GM21825 (cell line): Measurements from ENCODE around the gene TMPRSS9.

Source experiments
- ATAC-seq: cut with Tn5 transposase; IDR thresholded peaks from one replicate; pipeline ENCODE4 v1.9.1; 2021; ENCODE audit warnings: mild to moderate bottlenecking, moderate library complexity; ENCODE audit not compliant: unreplicated experiment

TMPRSS9 gene

DNA sequence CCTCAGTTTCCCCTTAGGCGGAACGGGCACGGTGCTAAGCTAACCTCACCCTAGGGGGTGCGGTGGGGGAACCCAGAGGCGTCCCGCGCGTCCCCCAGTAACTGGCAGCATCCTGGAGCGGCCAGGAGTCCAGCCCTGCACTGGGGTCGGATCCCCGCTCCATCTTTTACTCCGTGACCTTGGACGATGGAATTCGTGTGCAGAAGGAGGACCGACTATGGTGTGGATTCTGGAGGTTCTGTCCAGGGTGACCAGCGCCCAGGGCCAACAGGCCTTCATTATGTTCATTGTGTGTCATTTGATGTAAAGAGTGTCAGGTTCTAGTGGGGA lies 31.0 kb upstream of the TMPRSS9 start:
- no peak for ATAC-seq

DNA sequence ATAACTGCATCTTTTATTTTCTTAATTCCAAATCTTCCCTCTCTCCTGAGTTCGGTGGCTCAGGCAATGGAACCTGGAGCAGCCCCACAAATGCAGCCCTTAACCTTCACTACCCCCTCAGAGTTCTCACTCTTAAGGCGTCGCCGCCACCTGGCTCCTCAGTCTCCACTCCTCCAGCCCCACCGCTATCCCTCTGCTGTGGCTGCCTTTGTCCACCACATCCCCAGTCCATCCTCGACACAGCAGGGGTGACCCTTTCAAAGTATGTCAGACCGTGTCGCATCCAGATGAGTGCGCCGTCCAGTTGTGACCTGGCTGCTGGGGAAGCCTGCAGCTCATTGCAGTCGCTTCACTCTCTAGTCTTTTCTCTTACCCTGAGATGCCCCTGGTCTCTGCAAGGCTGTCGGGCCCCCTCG lies 30.6 kb upstream of the TMPRSS9 start:
- no peak for ATAC-seq

DNA sequence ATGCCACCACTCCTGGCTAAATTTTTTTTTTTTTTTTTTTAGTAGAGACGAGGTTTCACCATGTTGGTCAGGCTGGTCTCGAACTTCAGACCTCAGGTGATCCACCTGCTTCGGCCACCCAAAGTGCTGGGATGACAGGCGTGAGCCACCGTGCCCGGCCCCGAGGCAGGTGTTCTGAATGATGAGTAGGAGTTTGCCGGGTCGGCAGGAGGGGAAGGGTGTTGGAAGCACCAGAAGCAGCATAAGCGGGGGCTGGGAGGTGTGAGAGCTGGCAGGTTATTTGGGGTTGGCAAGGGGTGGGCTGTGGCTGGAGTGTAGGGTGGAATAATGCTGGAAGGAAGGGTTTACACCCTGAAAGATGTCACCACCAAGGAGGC lies 29.8 kb upstream of the TMPRSS9 start:
- no peak for ATAC-seq

DNA sequence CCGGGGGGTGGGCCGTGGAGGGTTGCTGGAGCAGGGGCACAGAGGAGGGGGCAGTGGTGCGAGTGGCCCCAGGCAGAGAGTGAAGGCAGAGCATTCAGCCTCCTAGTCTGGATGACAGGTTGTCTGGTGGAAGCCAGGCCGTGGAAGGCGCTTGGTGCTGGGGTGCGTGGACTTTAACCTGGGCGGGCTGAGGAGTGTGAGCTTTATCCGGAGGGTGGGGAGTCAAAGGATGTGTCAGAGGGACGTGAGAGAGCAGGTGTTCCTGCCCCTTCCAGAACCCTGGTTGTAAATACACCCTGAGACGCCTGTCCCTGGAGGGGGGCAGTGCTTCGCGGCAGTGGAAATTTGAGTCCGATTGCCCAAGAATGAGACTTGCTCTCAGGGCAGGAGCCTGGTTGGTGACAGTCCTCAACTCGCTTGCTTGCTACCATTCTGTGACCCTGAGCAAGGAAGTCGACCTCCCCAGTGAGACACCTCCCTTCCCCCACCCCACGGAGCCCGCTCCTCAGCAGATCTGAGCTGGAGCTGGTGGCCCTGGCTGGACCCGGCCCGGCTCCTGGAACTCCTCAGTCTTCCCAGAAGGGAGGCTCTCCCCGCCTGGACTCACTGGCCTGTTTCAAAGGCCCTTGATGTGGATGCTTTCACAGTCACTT lies 29.3 kb upstream of the TMPRSS9 start:
- ATAC-seq, result no peak

DNA sequence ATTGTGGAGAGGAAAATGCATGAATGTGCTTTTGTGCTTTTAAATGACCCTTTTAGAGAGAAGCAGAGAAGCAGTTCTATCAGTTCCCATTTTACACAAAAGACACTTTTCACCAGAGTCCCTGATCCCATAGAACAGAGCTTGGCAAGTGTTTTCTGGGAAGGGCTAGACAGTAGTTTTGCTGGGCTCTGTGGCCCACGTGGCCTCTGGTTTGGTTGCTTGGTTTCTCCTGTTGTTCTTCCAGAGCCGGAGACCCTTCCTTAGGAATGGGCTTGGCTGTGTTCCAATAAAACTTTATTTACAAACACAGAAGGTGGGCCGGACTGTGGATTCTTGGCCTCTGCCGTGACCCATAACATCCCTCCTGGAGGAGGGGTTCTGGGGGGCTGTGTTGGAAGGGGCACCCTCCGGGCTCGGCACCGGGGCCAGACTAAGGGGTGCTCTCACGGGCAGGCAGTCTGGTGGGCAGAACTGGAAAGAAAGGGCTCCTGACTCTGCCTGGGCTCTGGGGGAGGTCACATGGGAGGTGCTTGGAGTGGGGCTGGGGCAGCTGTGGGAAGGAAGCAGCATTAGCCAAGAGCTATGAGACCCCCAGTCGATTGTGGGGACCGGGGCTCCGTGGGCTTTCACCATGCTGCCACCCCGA lies 28.3 kb upstream of the TMPRSS9 start:
- no peak for ATAC-seq

DNA sequence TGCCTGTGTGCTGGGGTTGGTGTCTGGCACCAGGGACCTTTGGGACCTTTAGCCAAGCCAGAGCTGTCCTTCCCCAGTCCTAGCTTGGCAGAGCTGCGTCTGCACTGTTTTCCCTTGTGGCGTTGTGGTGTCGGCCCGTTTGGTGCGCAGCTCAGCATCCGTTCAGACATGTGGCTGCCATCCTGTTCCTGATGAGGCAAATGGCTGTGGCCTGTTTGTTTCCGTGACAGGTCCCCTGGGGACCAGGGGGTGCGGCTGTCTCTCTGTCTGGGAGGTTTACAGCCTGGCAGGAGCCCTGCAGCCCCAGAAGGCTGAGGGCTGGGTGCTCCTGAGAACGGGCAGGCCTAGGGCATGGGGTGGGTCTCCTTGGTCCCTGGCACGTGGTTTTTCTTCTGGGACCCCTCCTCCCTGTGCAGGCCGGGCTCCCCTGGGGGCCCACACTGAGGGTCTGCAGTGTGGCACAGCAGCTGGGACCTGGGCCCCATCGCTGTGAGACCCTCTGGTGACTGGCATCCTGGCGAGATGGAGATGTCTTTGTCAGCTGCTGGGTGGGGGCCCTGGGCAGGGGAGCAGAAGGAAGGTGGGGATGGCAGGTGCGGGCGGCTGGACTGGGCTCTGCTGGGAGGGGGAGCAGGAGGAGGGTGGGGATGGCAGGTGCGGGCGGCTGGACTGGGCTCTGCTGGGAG lies 27.6 kb upstream of the TMPRSS9 start:
- no peak for ATAC-seq

DNA sequence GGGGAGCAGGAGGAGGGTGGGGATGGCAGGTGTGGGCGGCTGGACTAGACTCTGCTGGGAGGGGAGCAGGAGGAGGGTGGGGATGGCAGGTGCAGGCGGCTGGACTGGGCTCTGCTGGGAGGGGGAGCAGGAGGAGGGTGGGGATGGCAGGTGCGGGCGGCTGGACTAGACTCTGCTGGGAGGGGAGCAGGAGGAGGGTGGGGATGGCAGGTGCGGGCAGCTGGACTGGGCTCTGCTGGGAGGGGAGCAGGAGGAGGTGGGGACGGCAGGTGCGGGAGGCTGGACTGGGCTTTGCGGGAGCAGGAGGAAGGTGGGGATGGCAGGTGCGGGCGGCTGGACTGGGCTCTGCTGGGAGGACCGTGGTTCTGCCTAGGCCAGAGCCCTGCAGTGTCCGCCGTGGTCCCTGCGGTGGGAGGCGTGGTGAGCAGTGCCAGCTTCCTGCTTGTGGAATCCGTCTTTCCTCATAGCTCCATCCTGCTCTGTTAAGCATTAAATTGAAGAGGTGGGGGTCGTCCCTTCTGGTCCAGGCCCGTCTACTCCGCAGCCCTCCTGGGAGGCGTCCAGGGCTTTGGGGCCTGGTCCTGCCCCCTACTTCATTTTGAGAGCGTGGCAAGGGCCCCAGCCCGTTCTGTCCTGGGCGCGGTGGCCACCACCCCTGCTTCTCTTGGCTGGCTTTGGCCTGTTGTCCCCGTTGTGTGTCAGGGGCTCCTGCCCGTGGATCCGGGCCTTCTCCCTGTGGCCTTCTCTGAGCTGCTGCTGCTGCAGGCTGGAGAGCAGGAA lies 26.8 kb upstream of the TMPRSS9 start:
- no peak for ATAC-seq

DNA sequence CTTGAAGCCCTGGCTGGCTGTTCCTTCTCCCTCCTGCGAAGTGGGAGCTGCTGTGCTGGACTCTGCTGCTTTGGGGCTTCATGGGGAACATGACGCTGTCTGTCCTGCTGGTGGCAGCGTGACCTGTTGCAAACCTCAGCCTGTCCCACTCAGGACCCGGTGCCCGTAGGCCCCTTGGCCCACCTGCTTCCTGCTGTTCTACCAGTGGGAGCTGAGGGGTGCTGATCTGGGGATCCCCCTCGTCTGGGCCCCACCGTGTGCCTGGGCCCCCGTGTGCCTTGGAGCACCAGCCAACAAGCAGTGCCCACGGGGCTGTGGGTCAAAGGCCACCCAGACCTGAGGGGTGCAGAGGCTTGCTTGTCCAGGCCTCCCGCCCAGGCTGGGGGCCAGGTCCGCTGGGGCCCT lies 26.3 kb upstream of the TMPRSS9 start:
- ATAC-seq, result no peak

DNA sequence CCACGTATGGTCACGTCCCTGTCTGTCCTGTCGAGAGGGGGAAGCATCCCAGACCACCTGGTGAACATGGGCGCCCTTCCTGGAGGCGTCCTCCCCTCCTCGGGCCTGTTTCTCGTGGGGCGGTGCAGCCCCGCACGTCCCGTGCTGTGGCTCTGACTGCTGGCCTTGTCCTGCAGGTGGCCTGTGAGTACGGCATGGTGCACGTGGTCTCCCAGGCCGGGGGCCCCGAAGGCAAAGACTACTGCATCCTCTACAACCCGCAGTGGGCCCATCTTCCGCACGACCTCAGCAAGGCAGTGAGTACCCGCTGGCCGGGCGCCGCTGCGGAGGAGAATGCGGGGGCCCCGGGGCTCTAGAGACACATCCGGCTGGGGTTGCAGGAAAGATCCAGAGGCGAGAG lies 25.6 kb upstream of the TMPRSS9 start:
- no peak for ATAC-seq

DNA sequence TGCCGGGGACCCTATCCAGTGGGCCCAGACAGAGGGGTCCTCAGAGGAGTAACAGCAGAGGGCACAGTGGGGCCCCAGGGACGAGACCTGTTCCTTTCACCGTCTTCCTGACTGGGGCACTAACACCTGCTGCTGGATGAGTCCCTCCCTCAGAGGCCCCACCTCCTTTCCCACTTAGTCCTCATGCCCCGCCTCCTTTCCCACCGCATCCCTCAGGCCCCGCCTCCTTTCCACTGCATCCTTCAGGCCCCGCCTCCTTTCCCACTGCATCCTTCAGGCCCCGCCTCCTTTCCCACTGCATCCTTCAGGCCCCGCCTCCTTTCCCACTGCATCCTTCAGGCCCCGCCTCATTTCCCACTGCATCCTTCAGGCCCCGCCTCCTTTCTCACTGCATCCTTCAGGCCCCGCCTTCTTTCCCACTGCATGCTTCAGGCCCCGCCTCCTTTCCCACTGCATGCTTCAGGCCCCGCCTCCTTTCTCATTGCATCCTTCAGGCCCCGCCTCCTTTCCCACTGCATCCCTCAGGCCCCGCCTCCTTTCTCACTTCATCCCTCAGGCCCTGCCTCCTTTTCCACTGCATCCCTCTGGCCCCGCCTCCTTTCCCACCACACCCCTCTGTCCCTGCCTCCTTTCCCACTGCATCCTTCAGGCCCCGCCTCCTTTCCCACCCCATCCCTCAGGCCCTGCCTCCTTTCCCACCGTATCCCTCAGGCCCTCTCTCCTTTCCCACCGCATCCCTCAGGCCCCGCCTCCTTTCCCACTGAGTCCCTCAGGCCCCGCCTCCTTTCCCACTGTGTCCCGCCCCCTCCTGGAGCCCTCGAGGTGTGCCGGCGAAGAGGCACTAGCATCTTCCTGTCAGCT lies 24.8 kb upstream of the TMPRSS9 start:
- no peak for ATAC-seq

DNA sequence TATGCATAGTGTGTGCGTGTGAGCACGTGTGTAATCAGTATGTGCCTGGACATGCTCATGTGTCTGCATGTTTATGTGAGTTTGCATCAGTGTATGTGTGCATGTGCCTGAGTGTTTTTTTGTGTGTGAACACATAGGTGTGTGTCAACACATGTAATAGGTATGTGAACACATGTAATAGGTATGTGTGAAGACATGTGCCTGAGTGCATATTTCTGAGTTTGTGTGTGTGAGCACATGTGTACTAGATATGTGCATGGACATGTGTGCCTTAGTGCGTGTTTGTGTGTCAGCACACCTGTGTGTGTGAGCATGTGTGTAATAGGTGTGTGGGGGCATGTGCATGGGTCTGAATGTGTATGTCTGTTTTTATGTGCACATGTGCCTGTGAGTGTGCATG lies 24.2 kb upstream of the TMPRSS9 start:
- ATAC-seq, result no peak

DNA sequence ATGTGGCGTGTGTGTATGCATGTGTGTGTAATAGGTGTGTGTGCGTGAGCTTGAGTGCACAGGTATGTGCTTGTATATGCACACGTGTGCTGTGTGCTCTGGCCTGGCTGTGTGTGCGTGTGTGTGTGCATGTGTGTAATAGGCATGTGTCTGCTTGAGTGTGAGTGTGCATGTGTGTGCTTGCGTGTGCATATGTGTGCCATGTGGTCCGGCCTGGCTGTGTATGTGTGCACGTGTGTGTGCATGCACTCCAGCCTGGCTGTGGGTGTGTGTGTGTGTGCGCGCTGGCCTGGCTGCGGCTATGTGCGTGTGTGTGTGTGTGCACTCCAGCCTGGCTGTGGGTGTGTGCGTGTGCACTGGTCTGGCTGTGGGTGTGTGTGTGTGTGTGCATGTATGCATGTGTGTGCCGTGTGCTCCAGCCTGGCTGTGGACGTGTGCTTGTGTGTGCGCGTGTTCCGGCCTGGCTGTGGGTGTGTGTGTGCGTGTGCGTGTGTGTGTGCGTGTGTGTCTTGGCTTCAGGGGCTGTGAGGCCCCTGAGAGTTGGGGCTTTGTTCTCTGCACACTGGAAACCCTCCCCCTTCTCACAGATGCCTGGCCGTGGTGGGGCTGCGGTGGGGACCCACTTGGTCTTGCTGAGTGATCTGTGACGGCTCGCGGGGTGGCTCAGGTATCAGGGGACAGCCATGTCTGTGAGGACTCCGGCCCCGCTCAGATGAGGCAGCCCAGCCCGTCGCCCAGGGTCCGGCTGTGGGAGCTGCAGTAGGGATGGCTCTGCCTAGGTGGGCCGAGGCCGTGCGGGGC lies 23.3 kb upstream of the TMPRSS9 start:
- ATAC-seq, result no peak

DNA sequence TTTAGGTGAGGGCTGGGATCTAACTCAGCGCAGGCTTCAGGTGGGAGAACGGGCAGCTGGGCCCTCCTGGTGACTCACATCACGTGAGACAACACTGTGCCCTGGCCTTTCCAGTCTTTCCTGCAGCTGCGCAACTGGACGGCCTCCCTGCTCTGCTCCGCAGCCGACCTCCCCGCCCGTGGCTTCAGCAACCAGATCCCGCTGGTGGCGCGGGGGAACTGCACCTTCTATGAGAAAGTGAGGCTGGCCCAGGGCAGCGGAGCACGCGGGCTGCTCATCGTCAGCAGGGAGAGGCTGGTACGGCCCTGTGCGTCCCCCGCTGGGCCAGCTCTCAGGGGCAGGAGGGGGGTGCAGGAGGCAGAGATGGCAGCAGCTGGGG lies 22.7 kb upstream of the TMPRSS9 start:
- ATAC-seq, result no peak

DNA sequence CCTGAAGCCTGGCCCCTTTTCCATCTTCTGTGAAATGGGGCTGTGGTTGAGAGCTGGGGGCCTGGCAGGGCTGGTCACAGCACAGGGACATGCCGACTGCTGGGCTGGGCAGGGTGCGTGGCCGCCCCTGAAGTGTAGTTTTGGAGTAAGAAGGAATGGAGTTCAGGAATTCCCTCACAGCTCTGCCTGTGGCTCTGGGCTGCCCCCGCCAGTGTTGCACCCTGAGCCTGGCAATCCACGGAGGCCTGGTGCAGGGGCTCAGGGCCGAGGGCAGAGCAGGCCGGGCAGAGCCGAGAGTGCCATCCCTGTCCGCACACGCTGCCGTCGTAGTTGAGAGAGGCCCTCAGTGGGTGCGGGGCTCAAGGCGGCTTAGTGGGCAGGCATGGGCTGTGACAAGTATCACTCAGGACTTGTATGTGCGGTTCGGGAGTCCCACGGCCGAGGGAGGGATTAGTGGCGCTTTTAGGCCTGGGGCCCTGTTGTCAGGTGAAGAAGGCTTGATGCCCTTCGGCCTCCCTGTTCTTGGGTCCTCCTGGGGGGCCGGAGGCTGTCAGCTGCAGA lies 21.9 kb upstream of the TMPRSS9 start:
- no peak for ATAC-seq

DNA sequence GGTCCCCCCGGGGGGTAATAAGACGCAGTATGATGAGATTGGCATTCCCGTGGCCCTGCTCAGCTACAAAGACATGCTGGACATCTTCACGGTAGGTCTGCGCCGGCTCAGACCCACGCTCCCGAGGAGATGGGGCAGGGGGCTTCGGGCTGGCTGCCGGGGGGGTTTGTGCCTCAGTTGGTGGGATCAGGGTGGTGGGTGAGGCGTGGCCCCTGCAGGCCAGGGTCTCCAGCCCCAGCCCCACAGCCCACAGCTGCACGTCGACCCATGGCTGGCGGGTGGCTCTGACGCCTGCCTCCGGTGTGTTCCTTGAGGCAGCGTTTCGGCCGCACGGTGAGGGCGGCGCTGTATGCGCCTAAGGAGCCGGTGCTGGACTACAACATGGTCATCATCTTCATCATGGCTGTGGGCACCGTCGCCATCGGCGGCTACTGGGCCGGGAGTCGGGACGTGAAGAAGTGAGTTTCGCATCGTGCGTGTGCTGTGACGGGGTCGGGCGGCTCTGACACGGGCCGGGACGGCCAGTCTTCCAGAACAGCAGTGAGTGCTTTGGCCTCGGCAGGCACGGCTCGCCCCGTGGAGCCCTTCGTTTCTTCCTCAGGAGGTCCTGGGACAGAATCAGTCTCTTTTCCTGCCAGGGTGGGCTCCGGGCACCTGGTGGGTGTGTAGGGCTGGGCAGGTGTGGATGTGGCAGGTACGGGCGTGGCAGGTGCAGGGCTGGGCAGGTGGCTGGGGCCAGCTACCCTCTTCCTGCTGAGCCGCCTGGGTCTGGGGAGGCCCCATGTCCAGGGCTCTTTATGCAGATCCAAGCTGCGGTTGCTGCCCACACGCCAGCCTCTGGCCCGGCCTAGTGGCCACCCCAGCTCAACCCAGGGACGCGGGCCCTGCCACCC lies 21.1 kb upstream of the TMPRSS9 start:
- no peak for ATAC-seq

DNA sequence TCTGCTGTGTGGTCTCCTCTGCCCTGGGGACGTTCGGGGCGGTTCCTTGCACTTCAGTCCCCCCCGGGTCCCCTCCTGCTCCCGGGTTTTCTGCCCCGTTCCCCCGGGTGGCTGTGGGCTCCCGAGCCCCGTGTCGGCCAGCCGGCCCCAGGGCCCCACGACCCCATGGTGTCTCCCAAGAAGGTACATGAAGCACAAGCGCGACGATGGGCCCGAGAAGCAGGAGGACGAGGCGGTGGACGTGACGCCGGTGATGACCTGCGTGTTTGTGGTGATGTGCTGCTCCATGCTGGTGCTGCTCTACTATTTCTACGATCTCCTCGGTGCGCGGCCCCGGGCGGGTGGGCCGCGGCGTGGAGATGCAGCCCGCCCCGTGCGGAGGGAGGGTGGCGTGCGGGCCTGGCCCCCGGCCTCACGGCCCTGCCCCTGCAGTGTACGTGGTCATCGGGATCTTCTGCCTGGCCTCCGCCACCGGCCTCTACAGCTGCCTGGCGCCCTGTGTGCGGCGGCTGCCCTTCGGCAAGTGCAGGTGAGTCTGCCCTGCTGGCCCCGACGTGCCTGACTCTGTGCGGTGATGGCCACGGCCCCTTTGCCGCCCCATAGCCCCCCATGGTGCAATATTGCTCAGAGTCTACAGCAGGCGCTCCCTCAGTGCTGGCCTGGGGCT lies 20.3 kb upstream of the TMPRSS9 start:
- no peak for ATAC-seq

DNA sequence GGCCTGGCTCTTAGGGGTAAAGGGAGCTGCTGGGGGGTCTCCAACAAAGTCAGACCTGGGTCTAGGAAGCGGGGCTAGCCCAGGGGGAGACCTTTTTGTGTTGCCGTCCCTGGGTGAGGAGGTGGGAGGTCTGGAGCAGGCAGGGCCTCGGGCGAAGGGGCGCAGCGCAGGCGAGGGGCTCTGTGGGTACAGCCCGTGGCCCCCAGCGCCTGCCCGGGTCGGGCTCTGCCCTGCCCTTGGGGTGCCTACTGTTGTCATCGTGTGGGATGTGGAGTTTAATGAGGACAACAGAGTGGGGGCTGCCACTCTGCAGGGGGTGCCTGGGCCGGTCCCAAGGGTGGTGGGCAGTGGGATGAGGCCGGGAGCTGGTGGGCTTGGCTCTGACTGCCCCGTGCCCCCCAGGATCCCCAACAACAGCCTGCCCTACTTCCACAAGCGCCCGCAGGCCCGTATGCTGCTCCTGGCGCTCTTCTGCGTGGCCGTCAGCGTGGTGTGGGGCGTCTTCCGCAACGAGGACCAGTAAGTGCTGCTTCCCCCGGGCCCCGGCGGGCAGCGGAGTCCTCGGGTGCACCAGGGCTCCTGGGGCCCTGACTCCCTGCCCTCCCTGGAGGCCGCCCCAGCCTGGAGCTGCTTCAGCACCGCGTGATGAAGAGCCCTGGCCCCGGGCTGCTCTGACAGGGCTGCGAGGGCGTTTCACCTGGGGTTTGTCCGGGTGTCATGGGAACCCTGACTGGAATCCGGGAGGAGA lies 19.4 kb upstream of the TMPRSS9 start:
- ATAC-seq, result no peak
